DOHH2 (cell line): ENCODE results near the gene GNL3.

Source experiments
- H3F3A ChIP-seq: fragments of 200-600 bp; sonication (generic), shearing (Covaris generic); 2 replicates; pipeline ENCODE4 v1.6.0; 2016; ENCODE audit warnings: antibody characterized with exemption, mild to moderate bottlenecking; ENCODE audit not compliant: control insufficient read depth, insufficient read depth
- H3K27ac ChIP-seq: fragments of 200-600 bp; sonication (generic); 2 replicates; pipeline ENCODE4 v1.5.1; 2014; ENCODE audit warnings: low read depth, mild to moderate bottlenecking, low read length, moderate library complexity
- H3K27me3 ChIP-seq: fragments of 200-600 bp; sonication (generic); 2 replicates; pipeline ENCODE4 v1.6.1; 2014; ENCODE audit warnings: mild to moderate bottlenecking, low read length, mixed read lengths; ENCODE audit not compliant: control insufficient read depth
- H3K36me3 ChIP-seq: fragments of 200-600 bp; sonication (generic); 2 replicates; pipeline ENCODE4 v1.6.1; 2014; ENCODE audit warnings: mild to moderate bottlenecking, low read length, moderate library complexity, mixed read lengths; ENCODE audit not compliant: control insufficient read depth
- H3K4me1 ChIP-seq: fragments of 200-600 bp; sonication (generic); 2 replicates; pipeline ENCODE4 v1.6.1; 2014; ENCODE audit warnings: mild to moderate bottlenecking, low read length, mixed read lengths; ENCODE audit not compliant: control insufficient read depth
- H3K4me2 ChIP-seq: fragments of 200-600 bp; sonication (generic); 2 replicates; pipeline ENCODE4 v1.6.0; 2014; ENCODE audit warnings: mild to moderate bottlenecking, low read length, moderate library complexity
- H3K4me3 ChIP-seq: fragments of 200-600 bp; sonication (generic); 2 replicates; pipeline ENCODE4 v1.5.1; 2014; ENCODE audit warnings: mild to moderate bottlenecking, low read length, mixed read lengths
- H3K79me2 ChIP-seq: fragments of 200-600 bp; sonication (generic); 2 replicates; pipeline ENCODE4 v1.6.1; 2014; ENCODE audit warnings: mild to moderate bottlenecking, low read length, mixed read lengths; ENCODE audit not compliant: control insufficient read depth
- H3K9me2 ChIP-seq: fragments of 200-600 bp; sonication (generic); replicated peaks from 2 replicates; pipeline ENCODE4 v1.6.1; 2014; ENCODE audit warnings: mild to moderate bottlenecking, low read length, mixed read lengths; ENCODE audit not compliant: control insufficient read depth
- H3K9me3 ChIP-seq: fragments of 200-600 bp; sonication (generic); 2 replicates; pipeline ENCODE4 v1.6.1; 2014; ENCODE audit warnings: antibody characterized with exemption, low read length, mixed read lengths; ENCODE audit not compliant: control insufficient read depth, insufficient read depth
- H4K20me1 ChIP-seq: fragments of 200-600 bp; sonication (generic); 2 replicates; pipeline ENCODE4 v1.6.0; 2014; ENCODE audit warnings: low read depth, mild to moderate bottlenecking, antibody characterized with exemption, low read length, moderate library complexity; ENCODE audit not compliant: control insufficient read depth, insufficient read depth
- CTCF ChIP-seq: fragments of 200-600 bp; sonication (generic); IDR thresholded peaks from one replicate; pipeline ENCODE4 v1.5.1; 2014; ENCODE audit warnings: antibody characterized with exemption, mild to moderate bottlenecking, low read depth, low read length; ENCODE audit not compliant: poor library complexity, severe bottlenecking
- EZH2phosphoT487 ChIP-seq: fragments of 200-600 bp; sonication (generic); IDR thresholded peaks from 2 replicates; pipeline ENCODE4 v1.6.1; 2017; ENCODE audit warnings: borderline replicate concordance, mild to moderate bottlenecking, antibody characterized with exemption, low read length, moderate library complexity, mixed read lengths

The GNL3 gene

GRCh38 chr3:52689151-52689550, 3.3 kb downstream of the GNL3 start:
- Histone ChIP-seq H3F3A (peaks cover 67% of the 10 kb centered on the region), H3K4me1 (peaks cover 36% of the 10 kb centered on the region), H4K20me1 (peaks cover 29% of the 10 kb centered on the region), H3K27me3 (no peaks in the 10 kb centered on the region), H3K9me2 (no peaks in the 10 kb centered on the region), H3K79me2 (peaks cover 69% of the 10 kb centered on the region), H3K4me3 (no peak overlapping the region), H3K36me3 (peaks cover 89% of the 10 kb centered on the region), H3K27ac (no peak overlapping the region), H3K9me3 (no peaks in the 10 kb centered on the region), H3K4me2 (peak overlapping the region; percentile 96; the same call in 1 of the 2 replicates)
- TF ChIP-seq EZH2phosphoT487 (no peak), CTCF (no peak)

DNA sequence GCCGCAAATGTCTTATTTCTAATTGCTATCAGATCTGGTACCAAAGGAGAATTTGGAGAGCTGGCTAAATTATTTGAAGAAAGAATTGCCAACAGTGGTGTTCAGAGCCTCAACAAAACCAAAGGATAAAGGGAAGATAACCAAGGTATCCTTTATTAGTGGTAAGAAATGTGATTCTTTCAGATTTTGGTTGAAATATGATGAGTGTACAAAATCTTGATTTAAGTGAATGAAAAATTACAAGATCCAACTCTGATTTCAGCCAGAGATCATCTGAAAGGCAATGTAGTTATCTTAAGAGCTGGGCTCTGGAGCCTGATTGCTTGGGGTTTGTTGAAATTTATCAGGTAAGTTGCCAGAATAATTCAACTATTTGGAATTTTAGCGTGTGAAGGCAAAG, 4.7 kb downstream of the GNL3 start:
- no peaks in the 10 kb centered on the region for H3K27me3 ChIP-seq
- no peak for TF ChIP-seq EZH2phosphoT487
- no peak for TF ChIP-seq CTCF
- H3K9me3 ChIP-seq, result no peaks in the 10 kb centered on the region
- no peak overlapping the region for H3K4me3 ChIP-seq
- no peaks in the 10 kb centered on the region for H3K9me2 ChIP-seq
- H3K79me2 ChIP-seq, result peaks cover 57% of the 10 kb centered on the region
- peaks cover 29% of the 10 kb centered on the region for H4K20me1 ChIP-seq
- peaks cover 97% of the 10 kb centered on the region for H3K36me3 ChIP-seq
- H3K4me1 ChIP-seq, result peaks cover 32% of the 10 kb centered on the region
- no peak overlapping the region for H3K27ac ChIP-seq
- no peak overlapping the region for H3K4me2 ChIP-seq
- H3F3A ChIP-seq, result peaks cover 80% of the 10 kb centered on the region

DNA sequence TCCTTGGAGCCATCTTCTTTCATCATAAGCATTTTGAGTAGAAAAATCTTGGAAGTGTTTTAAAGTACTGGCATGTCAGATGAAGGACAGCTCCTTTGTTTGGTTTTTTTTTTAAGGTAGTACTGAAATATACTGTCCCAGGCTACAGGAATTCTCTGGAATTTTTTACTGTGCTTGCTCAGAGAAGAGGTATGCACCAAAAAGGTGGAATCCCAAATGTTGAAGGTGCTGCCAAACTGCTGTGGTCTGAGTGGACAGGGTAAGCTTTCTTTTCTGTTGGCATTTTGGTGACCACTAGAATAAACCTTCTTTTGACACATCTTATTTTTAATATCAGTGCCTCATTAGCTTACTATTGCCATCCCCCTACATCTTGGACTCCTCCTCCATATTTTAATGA, 7.2 kb downstream of the GNL3 start:
- H3K9me2 ChIP-seq, result no peaks in the 10 kb centered on the region
- H3K27me3 ChIP-seq, result no peaks in the 10 kb centered on the region
- H3K4me2 ChIP-seq, result no peak overlapping the region
- H3F3A ChIP-seq, result peaks cover 87% of the 10 kb centered on the region
- H3K36me3 ChIP-seq, result peaks cover 100% of the 10 kb centered on the region
- H4K20me1 ChIP-seq, result peaks cover 15% of the 10 kb centered on the region; the same call in 1 of the 2 replicates
- TF ChIP-seq CTCF, result no peak
- TF ChIP-seq EZH2phosphoT487, result no peak
- no peak overlapping the region for H3K27ac ChIP-seq
- peaks cover 32% of the 10 kb centered on the region for H3K79me2 ChIP-seq
- H3K4me1 ChIP-seq, result peaks cover 36% of the 10 kb centered on the region
- no peaks in the 10 kb centered on the region for H3K9me3 ChIP-seq
- no peak overlapping the region for H3K4me3 ChIP-seq
